SU-DHL-6 (cell line): ENCODE measurements around the gene PNPLA2.

Experiments used
- CTCF ChIP-seq: fragments of 200-600 bp; sonication (generic); IDR thresholded peaks from one replicate; pipeline ENCODE4 v1.5.1; 2017; ENCODE audit warnings: antibody characterized with exemption, mild to moderate bottlenecking, low read length, moderate library complexity; ENCODE audit not compliant: insufficient read depth, poor library complexity, severe bottlenecking
- EZH2phosphoT487 ChIP-seq: fragments of 200-600 bp; sonication (generic), shearing (Covaris generic); conservative IDR thresholded peaks from 2 replicates; pipeline ENCODE4 v1.6.1; 2018; ENCODE audit warnings: mild to moderate bottlenecking, antibody characterized with exemption, low read length, moderate library complexity, mixed read lengths

- TF ChIP-seq CTCF = no peak
- no peak for TF ChIP-seq EZH2phosphoT487
These were observed 17.5 kb upstream of the PNPLA2 start for GRCh38 chr11:801097-801780.
